A673 (cell line): ENCODE data around the gene ENAH. TPM values are rescaled to one million over a fixed set of nuclear protein-coding genes. Genes with fewer than 3 reads are reported as not detected.

ENCODE experiments used
- BruUV-seq: library from RNA; stranded (reverse); fragments of 400-500 nt; replicated peaks from 2 replicates; lab custom pipeline; 2021; lab: Mats Ljungman, UMichigan
- CTCF ChIA-PET: fragments of 300-600 bp; sonication (Branson Sonifier 250); formaldehyde crosslinking; loops from one replicate; lab custom pipeline; 2022; ENCODE audit warnings: antibody characterized with exemption; lab: Charles Lee
- POLR2A ChIA-PET: fragments of 300-600 bp; sonication (Branson Sonifier 250); formaldehyde crosslinking; loops from one replicate; lab custom pipeline; 2022; ENCODE audit warnings: antibody characterized with exemption; ENCODE audit not compliant: low non-redundant PET; lab: Charles Lee
- DNase-seq: peaks from one replicate; pipeline ENCODE4 v3.0.0-alpha.2; 2015; ENCODE audit warnings: low spot score
- H3K27ac ChIP-seq: fragments of 200-600 bp; sonication (generic); 2 replicates; pipeline ENCODE4 v1.5.1; 2016; ENCODE audit warnings: mixed run types, low read depth, mild to moderate bottlenecking, mixed read lengths, antibody characterized with exemption, low read length; ENCODE audit not compliant: poor library complexity, severe bottlenecking
- H3K27me3 ChIP-seq: fragments of 200-600 bp; sonication (generic); replicated peaks from 2 replicates; pipeline ENCODE4 v1.6.1; 2017; ENCODE audit warnings: mixed run types, low read depth, mild to moderate bottlenecking, mixed read lengths, antibody characterized with exemption, low read length; ENCODE audit not compliant: insufficient read depth, poor library complexity
- H3K36me3 ChIP-seq: fragments of 200-600 bp; sonication (generic); 2 replicates; pipeline ENCODE4 v1.6.1; 2016; ENCODE audit warnings: mixed run types, mild to moderate bottlenecking, mixed read lengths, antibody characterized with exemption, low read length; ENCODE audit not compliant: insufficient read depth, poor library complexity, severe bottlenecking
- H3K4me1 ChIP-seq: fragments of 200-600 bp; sonication (generic); 2 replicates; pipeline ENCODE4 v1.6.1; 2017; ENCODE audit warnings: mixed run types, mild to moderate bottlenecking, mixed read lengths, antibody characterized with exemption, low read length; ENCODE audit not compliant: insufficient read depth, poor library complexity, severe bottlenecking
- H3K4me3 ChIP-seq: fragments of 200-600 bp; sonication (generic); 2 replicates; pipeline ENCODE4 v1.5.1; 2016; ENCODE audit warnings: low read depth, mixed run types, mild to moderate bottlenecking, mixed read lengths, low read length; ENCODE audit not compliant: poor library complexity, severe bottlenecking
- H3K9me3 ChIP-seq: fragments of 200-600 bp; sonication (generic); 2 replicates; pipeline ENCODE4 v1.6.1; 2016; ENCODE audit warnings: mixed run types, low read depth, mild to moderate bottlenecking, mixed read lengths, antibody characterized with exemption, low read length; ENCODE audit not compliant: poor library complexity, severe bottlenecking
- CTCF ChIP-seq: fragments of 300-800, 200-600 bp; sonication (generic); conservative IDR thresholded peaks from 2 replicates; pipeline ENCODE4 v1.5.1; 2017; ENCODE audit warnings: low read depth, mild to moderate bottlenecking, antibody characterized with exemption, low read length, moderate library complexity, mixed read lengths
- EZH2 ChIP-seq: fragments of 200-600 bp; sonication (generic); IDR thresholded peaks from 2 replicates; pipeline ENCODE4 v1.6.1; 2017; ENCODE audit warnings: borderline replicate concordance, low read depth, mild to moderate bottlenecking, mixed read lengths, antibody characterized with exemption, low read length; ENCODE audit not compliant: poor library complexity, severe bottlenecking
- intact Hi-C: fragments of 100-400 bp; cut with micrococcal nuclease; formaldehyde crosslinking; loops from one replicate; pipeline ENCODE4 v1.10.0; 2022; ENCODE audit not compliant: unreplicated experiment
- total RNA-seq: library from RNA; stranded (reverse); gene quantifications from 2 replicates; pipeline ENCODE4 v1.2.3, GENCODE V29; 2021

The ENAH gene
- total RNA-seq, 1 experiment from 2014 or later, result 186 TPM

GRCh38 chr1:225650179-225650578, 2.7 kb downstream of the ENAH start:
- Histone ChIP-seq H3K27me3 (no peaks in the 10 kb centered on the region), H3K9me3 (peaks cover 9% of the 10 kb centered on the region), H3K4me1 (peaks cover 21% of the 10 kb centered on the region), H3K27ac (no peak overlapping the region), H3K36me3 (peaks cover 6% of the 10 kb centered on the region), H3K4me3 (peak overlapping the region; percentile 85)
- DNase-seq, result no peak
- CTCF ChIA-PET, result interaction anchor here (0.6 kb wide), 1 partner anchor 96 kb away, joined by 3 read pairs; no protein-coding TSS in a partner anchor
- BruUV-seq, result no TSS peak
- intact Hi-C loops, result loop anchor here (5.0 to 10.0 kb wide), 2 partner anchors 95 to 173 kb away; no protein-coding TSS in a partner anchor
- POLR2A ChIA-PET, result no interaction called here
- TF ChIP-seq EZH2, result no peak
- TF ChIP-seq CTCF, result no peak

DNA sequence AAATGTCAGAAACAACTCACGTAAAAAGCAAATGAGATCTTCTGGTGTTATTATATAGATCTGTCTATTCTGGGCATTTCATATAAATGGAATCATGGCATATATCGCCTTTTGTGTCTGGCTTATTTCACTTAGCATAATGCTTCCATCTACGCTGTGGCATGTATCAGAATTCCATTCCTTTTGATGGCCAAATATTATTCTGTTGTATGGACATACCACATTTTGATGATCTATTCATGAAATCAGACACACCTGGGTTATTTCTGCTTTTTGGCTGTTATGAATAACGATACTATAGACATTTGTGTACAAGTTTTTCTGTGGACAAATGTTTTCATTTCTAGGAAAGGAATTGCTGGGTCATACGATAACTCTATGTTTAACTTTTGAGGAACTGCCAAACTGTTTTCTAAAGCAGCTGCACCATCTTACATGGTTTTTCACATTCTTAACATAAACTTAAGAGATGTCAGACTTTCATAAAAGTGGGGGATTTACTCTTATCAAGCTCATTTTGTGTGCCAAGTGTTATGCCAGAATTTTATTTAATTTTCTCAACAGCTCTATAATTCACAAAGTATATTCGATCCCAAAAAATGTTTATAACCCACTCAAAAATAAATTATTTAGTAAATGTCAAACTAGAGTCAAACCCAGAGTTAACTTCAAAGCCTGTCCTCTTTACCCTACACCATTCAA, 7.6 kb downstream of the ENAH start:
- no TSS peak for BruUV-seq
- no peak for TF ChIP-seq EZH2
- TF ChIP-seq CTCF, result no peak
- no peak overlapping the region for H3K4me3 ChIP-seq
- CTCF ChIA-PET, result no interaction called here
- H3K27me3 ChIP-seq, result no peaks in the 10 kb centered on the region
- no peak overlapping the region for H3K27ac ChIP-seq
- POLR2A ChIA-PET, result no interaction called here
- DNase-seq, result no peak
- H3K9me3 ChIP-seq, result peaks cover 13% of the 10 kb centered on the region
- peaks cover 18% of the 10 kb centered on the region for H3K36me3 ChIP-seq
- H3K4me1 ChIP-seq, result peaks cover 16% of the 10 kb centered on the region
- intact Hi-C loops, result no loop called here

DNA sequence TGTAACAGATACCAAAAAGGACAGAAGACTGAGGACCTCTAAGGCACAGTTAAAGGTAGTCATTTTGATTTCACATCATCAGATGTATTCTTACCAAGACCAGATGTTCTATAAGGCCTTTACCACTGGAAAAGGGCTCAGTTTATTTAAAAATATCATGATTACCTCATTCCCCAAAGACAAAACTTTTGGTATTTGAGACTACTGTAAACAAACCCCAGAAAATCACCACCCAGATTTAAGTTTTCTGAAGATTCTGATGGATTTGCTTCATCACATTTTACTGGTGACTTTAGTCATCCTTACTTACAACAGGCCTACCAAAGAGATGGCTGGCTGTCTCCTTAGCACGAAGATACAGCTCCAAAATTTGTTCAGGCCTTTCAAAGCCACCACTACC, 8.3 kb downstream of the ENAH start:
- TF ChIP-seq EZH2 (no peak), CTCF (no peak)
- no peak overlapping the region for H3K27ac ChIP-seq

More for the DNA sequence above, 8.3 kb downstream of the ENAH start:
- CTCF ChIA-PET, result no interaction called here
- Histone ChIP-seq H3K9me3 (peaks cover 13% of the 10 kb centered on the region), H3K36me3 (peaks cover 21% of the 10 kb centered on the region), H3K4me3 (no peak overlapping the region), H3K27me3 (no peaks in the 10 kb centered on the region), H3K4me1 (peaks cover 9% of the 10 kb centered on the region)
- DNase-seq, result no peak
- no TSS peak for BruUV-seq
- intact Hi-C loops, result no loop called here
- POLR2A ChIA-PET, result no interaction called here
